Peyer's patch (tissue), 4 donors: ENCODE results near the gene TTC22. TPM values are rescaled to one million over a fixed set of nuclear protein-coding genes. Genes with fewer than 3 reads are reported as not detected.

Source experiments
- DNase-seq, 3 donors: peaks; one replicate each; pipeline ENCODE4 v3.0.0-alpha.2; 2017 to 2019
- H3K27ac ChIP-seq, 4 donors: fragments of 200-600 bp; sonication (generic); one replicate each; pipeline ENCODE4 v1.5.1; 2016 to 2019
- H3K27me3 ChIP-seq, 2 donors: fragments of 200-600 bp; sonication (generic); one replicate each; pipeline ENCODE4 v1.5.1; 2019
- H3K36me3 ChIP-seq, 3 donors: fragments of 200-600 bp; sonication (generic); one replicate each; pipeline ENCODE4 v1.5.1; 2016 to 2019
- H3K4me1 ChIP-seq, 4 donors: fragments of 200-600 bp; sonication (generic); one replicate each; pipeline ENCODE4 v1.5.1; 2016 to 2019
- H3K4me3 ChIP-seq, 4 donors: fragments of 200-600 bp; sonication (generic); 1 replicate in 3 of 4; 2 replicates in 1 of 4; pipeline ENCODE4 v1.5.1; 2016 to 2019; ENCODE audit warnings: mild to moderate bottlenecking in 1 of 4
- H3K9me3 ChIP-seq, 4 donors: fragments of 200-600 bp; sonication (generic); one replicate each; pipeline ENCODE4 v1.5.1; 2016 to 2019; ENCODE audit warnings: mild to moderate bottlenecking in 1 of 4
- POLR2A ChIP-seq, 2 donors: fragments of 450-650 bp; IDR thresholded peaks; one replicate each; pipeline ENCODE4 v1.5.1; 2017; ENCODE audit warnings: antibody characterized with exemption in 2 of 2, mild to moderate bottlenecking in 2 of 2, moderate library complexity in 2 of 2
- total RNA-seq, 4 donors: library from RNA; depleted of rRNA; stranded (reverse); fragments of >200 nt; gene quantifications; one replicate each; pipeline ENCODE4 v1.1.0, GENCODE V29; 2016
- TF ChIP-seq, protein P1 (sequence below), 6 experiments: fragments of 450-650 bp in 4 of 6; fragments of 200-600 bp in 2 of 6; sonication (generic) in 1 of 6; IDR thresholded peaks; one replicate each; pipeline ENCODE4 v1.5.1; 2017 to 2019; ENCODE audit warnings: antibody characterized with exemption in 6 of 6, mild to moderate bottlenecking in 3 of 6, moderate library complexity in 1 of 6

The TTC22 gene
- total RNA-seq, 4 donors from 2014 or later: 15.7 to 136 (median 102) TPM

DNA sequence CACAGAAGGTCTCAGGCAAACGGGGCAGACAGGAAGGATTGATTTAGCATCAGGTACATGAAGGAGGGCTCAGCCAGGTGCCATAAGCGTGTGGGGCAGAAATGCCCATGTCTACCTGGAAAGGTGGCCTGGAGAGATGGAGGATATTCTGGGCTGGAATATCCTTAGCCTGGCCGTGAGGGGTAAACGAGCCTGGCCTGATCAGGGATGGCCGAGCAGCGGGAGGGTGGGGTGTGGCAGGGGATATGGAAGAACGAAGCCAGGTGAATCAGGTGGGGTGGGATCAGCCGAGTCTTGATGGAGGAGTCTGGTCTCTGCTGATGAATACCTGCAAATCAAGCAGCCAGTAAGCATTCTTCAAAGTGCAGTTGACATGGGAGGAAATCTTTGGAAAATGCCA is 35.5 kb upstream of the TTC22 start:
- Histone ChIP-seq H3K4me1 (no peaks in the 10 kb centered on the region), H3K36me3 (no peaks in the 10 kb centered on the region), H3K27me3 (no peaks in the 10 kb centered on the region), H3K27ac (no peak overlapping the region), H3K9me3 (no peaks in the 10 kb centered on the region), H3K4me3 (no peak overlapping the region)
- no peak for DNase-seq
- TF ChIP-seq, protein P1, sequence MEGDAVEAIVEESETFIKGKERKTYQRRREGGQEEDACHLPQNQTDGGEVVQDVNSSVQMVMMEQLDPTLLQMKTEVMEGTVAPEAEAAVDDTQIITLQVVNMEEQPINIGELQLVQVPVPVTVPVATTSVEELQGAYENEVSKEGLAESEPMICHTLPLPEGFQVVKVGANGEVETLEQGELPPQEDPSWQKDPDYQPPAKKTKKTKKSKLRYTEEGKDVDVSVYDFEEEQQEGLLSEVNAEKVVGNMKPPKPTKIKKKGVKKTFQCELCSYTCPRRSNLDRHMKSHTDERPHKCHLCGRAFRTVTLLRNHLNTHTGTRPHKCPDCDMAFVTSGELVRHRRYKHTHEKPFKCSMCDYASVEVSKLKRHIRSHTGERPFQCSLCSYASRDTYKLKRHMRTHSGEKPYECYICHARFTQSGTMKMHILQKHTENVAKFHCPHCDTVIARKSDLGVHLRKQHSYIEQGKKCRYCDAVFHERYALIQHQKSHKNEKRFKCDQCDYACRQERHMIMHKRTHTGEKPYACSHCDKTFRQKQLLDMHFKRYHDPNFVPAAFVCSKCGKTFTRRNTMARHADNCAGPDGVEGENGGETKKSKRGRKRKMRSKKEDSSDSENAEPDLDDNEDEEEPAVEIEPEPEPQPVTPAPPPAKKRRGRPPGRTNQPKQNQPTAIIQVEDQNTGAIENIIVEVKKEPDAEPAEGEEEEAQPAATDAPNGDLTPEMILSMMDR (IDR thresholded peaks at IDR 0.05): no peak

DNA sequence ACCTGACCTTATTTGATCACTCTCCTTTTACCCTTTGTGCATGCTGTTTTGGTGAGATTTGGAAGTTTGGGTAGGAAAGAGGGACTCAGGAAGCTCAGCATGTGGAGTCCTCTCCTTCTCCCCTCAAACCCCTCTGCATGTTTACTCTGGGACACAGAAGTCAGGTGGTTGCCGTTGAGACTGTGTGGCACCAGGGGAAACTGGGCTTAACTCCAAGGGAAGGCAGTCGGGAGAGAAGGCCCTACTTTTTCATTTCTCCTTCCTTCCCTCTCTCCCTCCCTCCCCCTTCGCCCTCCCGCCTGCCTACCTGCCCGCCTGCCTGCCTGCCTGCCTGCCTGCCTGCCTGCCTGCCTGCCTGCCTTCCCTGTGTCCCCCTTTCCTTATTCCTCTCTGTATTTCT is 34.8 kb upstream of the TTC22 start:
- no peak overlapping the region for H3K27ac ChIP-seq

DNA sequence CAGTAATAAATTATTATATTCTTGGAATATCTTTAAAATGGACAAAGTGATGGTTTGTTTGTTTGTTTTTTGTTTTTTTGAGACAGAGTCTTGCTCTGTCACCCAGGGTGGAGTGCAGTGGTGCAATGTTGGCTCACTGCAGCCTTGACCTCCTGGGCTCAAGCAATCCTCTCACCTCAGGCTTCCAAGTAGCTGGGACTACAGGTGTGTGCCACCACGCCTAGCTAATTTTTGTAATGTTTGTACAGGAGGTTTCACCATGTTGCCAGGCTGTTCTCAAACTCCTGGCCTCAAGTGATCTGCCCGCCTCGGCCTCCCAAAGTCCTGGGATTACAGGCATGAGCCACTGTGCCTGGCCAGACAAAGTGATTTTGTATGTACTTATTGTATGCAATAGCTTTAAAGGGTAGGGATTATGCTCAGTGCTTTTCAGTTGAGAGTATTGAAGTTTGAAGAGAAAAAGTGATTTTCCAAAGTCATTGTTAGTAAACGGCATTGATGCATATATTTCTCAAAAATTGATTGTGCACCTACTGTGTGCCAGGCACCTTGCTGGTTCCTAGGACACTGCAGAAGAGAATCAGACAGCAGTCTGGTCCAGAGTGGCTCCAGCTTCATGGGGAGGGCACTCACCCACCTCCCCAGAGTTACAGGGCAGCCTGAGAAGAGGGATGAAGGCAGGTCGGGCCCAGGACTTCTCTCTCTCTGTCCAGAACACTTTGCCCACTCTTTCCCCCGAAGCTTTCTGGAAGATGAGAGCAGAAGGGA is 34.2 kb upstream of the TTC22 start:
- H3K9me3 ChIP-seq: peaks cover 0 to 3% (median 0%) of the 10 kb centered on the region in 4 donors
- no peak overlapping the region for H3K4me3 ChIP-seq
- TF ChIP-seq POLR2A (IDR thresholded peaks at IDR 0.05): no peak
- TF ChIP-seq, protein P1 (IDR thresholded peaks at IDR 0.05): no peak
- DNase-seq: no peak
- H3K4me1 ChIP-seq: no peaks in the 10 kb centered on the region
- H3K36me3 ChIP-seq: peaks cover 0 to 3% (median 0%) of the 10 kb centered on the region in 3 donors
- H3K27me3 ChIP-seq: no peaks in the 10 kb centered on the region
- H3K27ac ChIP-seq: no peak overlapping the region

More for the DNA sequence above, 34.8 kb upstream of the TTC22 start:
- TF ChIP-seq, protein P1 (IDR thresholded peaks at IDR 0.05): no peak
- no peak for TF ChIP-seq POLR2A (IDR thresholded peaks at IDR 0.05)
- Histone ChIP-seq H3K9me3 (peaks cover 0 to 3% (median 0%) of the 10 kb centered on the region in 4 donors), H3K4me1 (no peaks in the 10 kb centered on the region), H3K36me3 (no peaks in the 10 kb centered on the region), H3K4me3 (no peak overlapping the region), H3K27me3 (no peaks in the 10 kb centered on the region)
- no peak for DNase-seq

DNA sequence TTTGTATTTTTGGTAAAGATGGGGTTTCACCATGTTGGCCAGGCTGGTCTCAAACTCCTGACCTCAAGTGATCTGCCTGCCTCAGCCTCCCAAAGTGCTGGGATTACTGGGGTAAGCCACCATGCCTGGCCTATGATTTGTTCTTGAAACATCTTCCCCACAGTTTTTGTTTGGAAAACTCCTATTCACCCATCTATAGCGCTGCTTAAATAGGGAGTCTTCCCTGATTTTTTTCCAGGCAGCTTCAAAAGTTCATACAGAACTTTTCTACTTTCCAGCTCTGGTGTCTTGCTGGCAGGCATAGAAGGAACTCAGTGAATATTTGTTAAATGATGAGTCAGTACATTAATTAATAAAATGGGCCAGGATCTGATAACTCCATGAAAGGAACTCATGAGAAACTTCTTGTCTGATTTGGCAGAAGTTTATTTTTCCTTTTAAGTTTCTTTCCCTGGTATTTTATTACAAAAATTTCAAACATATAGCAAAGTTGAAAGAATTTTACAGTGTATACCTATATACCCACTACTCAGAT is 33.0 kb upstream of the TTC22 start:
- H3K4me3 ChIP-seq: no peak overlapping the region
- DNase-seq: no peak
- H3K4me1 ChIP-seq: no peaks in the 10 kb centered on the region
- H3K36me3 ChIP-seq: peaks cover 0 to 6% (median 0%) of the 10 kb centered on the region in 3 donors
- H3K9me3 ChIP-seq: peaks cover 0 to 3% (median 0%) of the 10 kb centered on the region in 4 donors
- TF ChIP-seq, protein P1 (IDR thresholded peaks at IDR 0.05): no peak
- no peaks in the 10 kb centered on the region for H3K27me3 ChIP-seq
- no peak overlapping the region for H3K27ac ChIP-seq

DNA sequence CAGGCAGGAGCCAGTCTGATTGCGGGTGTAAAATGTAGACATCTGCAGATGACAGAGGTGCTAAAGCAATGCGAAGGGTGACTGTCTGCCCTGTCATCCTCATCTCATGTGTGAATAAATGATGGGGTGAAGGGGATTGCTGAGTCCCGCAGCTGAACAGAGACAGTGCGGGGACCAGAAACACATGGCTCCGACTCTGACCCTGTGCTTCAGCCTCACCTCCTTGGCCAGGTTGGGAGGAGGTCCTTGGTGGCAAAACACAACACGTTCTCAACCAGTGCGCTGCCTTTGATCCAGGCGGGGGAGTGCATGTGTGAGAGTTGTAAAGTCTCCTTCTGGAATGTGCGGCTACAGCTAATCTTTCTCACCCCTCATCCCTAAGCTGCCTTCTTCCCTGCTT is 32.0 kb upstream of the TTC22 start:
- TF ChIP-seq POLR2A (IDR thresholded peaks at IDR 0.05): no peak
- TF ChIP-seq, protein P1 (IDR thresholded peaks at IDR 0.05): no peak
- Histone ChIP-seq H3K27ac (no peak overlapping the region), H3K4me1 (no peaks in the 10 kb centered on the region), H3K27me3 (no peaks in the 10 kb centered on the region), H3K4me3 (no peak overlapping the region), H3K36me3 (peaks cover 0 to 6% (median 0%) of the 10 kb centered on the region in 3 donors), H3K9me3 (peaks cover 0 to 3% (median 2%) of the 10 kb centered on the region in 4 donors)
- DNase-seq: no peak
